H9 (cell line): ENCODE measurements around the gene GPR183. TPM values are rescaled to one million over a fixed set of nuclear protein-coding genes. Genes with fewer than 3 reads are reported as not detected.

Source experiments
- DNase-seq: peaks from one replicate; pipeline ENCODE4 v3.0.0-alpha.2; 2017
- H2AFZ ChIP-seq: one replicate; pipeline ENCODE4 v1.6.1; 2013; ENCODE audit warnings: mild to moderate bottlenecking, low read length, control low read depth, moderate library complexity
- H2AK5ac ChIP-seq: 2 replicates; pipeline ENCODE4 v1.6.1; 2013; ENCODE audit warnings: low read length, control low read depth, mixed read lengths; ENCODE audit not compliant: insufficient read length
- H2BK120ac ChIP-seq: one replicate; pipeline ENCODE4 v1.6.1; 2013; ENCODE audit warnings: low read depth, mild to moderate bottlenecking, low read length, control low read depth, inconsistent platforms; ENCODE audit not compliant: poor library complexity, severe bottlenecking
- H2BK12ac ChIP-seq: 2 replicates; pipeline ENCODE4 v1.6.1; 2013; ENCODE audit warnings: low read length, control low read depth, mixed read lengths, low read depth; ENCODE audit not compliant: insufficient read length
- H2BK15ac ChIP-seq: 2 replicates; pipeline ENCODE4 v1.6.1; 2013; ENCODE audit warnings: low read depth, low read length, control low read depth
- H2BK20ac ChIP-seq: one replicate; pipeline ENCODE4 v1.6.1; 2013; ENCODE audit warnings: low read depth, mild to moderate bottlenecking, low read length, control low read depth, inconsistent platforms; ENCODE audit not compliant: poor library complexity, severe bottlenecking
- H2BK5ac ChIP-seq: 2 replicates; pipeline ENCODE4 v1.6.1; 2013; ENCODE audit warnings: low read length, control low read depth, mixed read lengths; ENCODE audit not compliant: insufficient read length
- H3K14ac ChIP-seq: 2 replicates; pipeline ENCODE4 v1.6.1; 2013; ENCODE audit warnings: low read length, control low read depth; ENCODE audit not compliant: insufficient read depth
- H3K18ac ChIP-seq: 2 replicates; pipeline ENCODE4 v1.6.1; 2013; ENCODE audit warnings: low read depth, mild to moderate bottlenecking, mixed read lengths, low read length, control low read depth; ENCODE audit not compliant: insufficient read length
- H3K23ac ChIP-seq: 2 replicates; pipeline ENCODE4 v1.6.1; 2013; ENCODE audit warnings: low read length, control low read depth, mixed read lengths, low read depth; ENCODE audit not compliant: insufficient read length
- H3K23me2 ChIP-seq: 2 replicates; pipeline ENCODE4 v1.6.1; 2013; ENCODE audit warnings: low read depth, mild to moderate bottlenecking, mixed read lengths, low read length, control low read depth; ENCODE audit not compliant: insufficient read length, poor library complexity, severe bottlenecking
- H3K27ac ChIP-seq: 2 replicates; pipeline ENCODE4 v1.5.1; 2013; ENCODE audit warnings: low read length, control low read depth, mixed read lengths, low read depth; ENCODE audit not compliant: insufficient read length
- H3K27me3 ChIP-seq: 2 replicates; pipeline ENCODE4 v1.6.1; 2013; ENCODE audit warnings: low read length, control low read depth, inconsistent platforms; ENCODE audit not compliant: insufficient read depth
- H3K4ac ChIP-seq: 2 replicates; pipeline ENCODE4 v1.6.1; 2013; ENCODE audit warnings: low read depth, mild to moderate bottlenecking, control low read depth, inconsistent platforms, low read length, moderate library complexity
- H3K4me1 ChIP-seq: 2 replicates; pipeline ENCODE4 v1.6.1; 2013; ENCODE audit warnings: low read length, control low read depth, inconsistent platforms; ENCODE audit not compliant: insufficient read depth
- H3K4me2 ChIP-seq: 2 replicates; pipeline ENCODE4 v1.6.1; 2013; ENCODE audit warnings: low read length, control low read depth, mixed read lengths; ENCODE audit not compliant: insufficient read length, insufficient read depth
- H3K56ac ChIP-seq: 2 replicates; pipeline ENCODE4 v1.6.1; 2013; ENCODE audit warnings: low read depth, mild to moderate bottlenecking, mixed read lengths, low read length, control low read depth; ENCODE audit not compliant: insufficient read length
- H3K79me1 ChIP-seq: 2 replicates; pipeline ENCODE4 v1.6.1; 2013; ENCODE audit warnings: low read depth, mild to moderate bottlenecking, moderate library complexity, low read length, control low read depth, inconsistent platforms; ENCODE audit not compliant: insufficient read depth, poor library complexity, severe bottlenecking
- H3K79me2 ChIP-seq: 2 replicates; pipeline ENCODE4 v1.6.1; 2013; ENCODE audit warnings: low read length, control low read depth, inconsistent platforms; ENCODE audit not compliant: insufficient read depth
- H3K9ac ChIP-seq: 2 replicates; pipeline ENCODE4 v1.6.1; 2013; ENCODE audit warnings: low read length, control low read depth, mixed read lengths; ENCODE audit not compliant: insufficient read length; ENCODE audit errors: extremely low read depth
- H3K9me3 ChIP-seq: one replicate; pipeline ENCODE4 v1.6.1; 2013; ENCODE audit warnings: low read depth, low read length, inconsistent platforms; ENCODE audit not compliant: control insufficient read depth
- H3T11ph ChIP-seq: one replicate; pipeline ENCODE4 v1.6.1; 2013; ENCODE audit warnings: mild to moderate bottlenecking, low read length, control low read depth, inconsistent platforms
- H4K20me1 ChIP-seq: one replicate; pipeline ENCODE4 v1.6.1; 2013; ENCODE audit not compliant: control insufficient read depth, insufficient read length, insufficient read depth
- H4K5ac ChIP-seq: 2 replicates; pipeline ENCODE4 v1.6.1; 2013; ENCODE audit warnings: low read depth, mild to moderate bottlenecking, mixed read lengths, low read length, control low read depth; ENCODE audit not compliant: insufficient read length
- H4K8ac ChIP-seq: replicated peaks from 2 replicates; pipeline ENCODE4 v1.6.1; 2013; ENCODE audit warnings: low read length, control low read depth, mixed read lengths, low read depth; ENCODE audit not compliant: insufficient read length
- H4K91ac ChIP-seq: 2 replicates; pipeline ENCODE4 v1.6.1; 2013; ENCODE audit warnings: low read depth, mild to moderate bottlenecking, moderate library complexity, mixed read lengths, low read length, control low read depth; ENCODE audit not compliant: insufficient read length
- H3K27ac Mint-ChIP-seq, 3 experiments: 2 replicates in 2 of 3; 3 replicates in 1 of 3; pipeline ENCODE4 v1.8.0; 2020 to 2021; ENCODE audit warnings: mixed read lengths in 3 of 3, mild to moderate bottlenecking in 1 of 3, moderate library complexity in 1 of 3
- H3K27me3 Mint-ChIP-seq: 2 replicates; pipeline ENCODE4 v1.8.0; 2021; ENCODE audit warnings: low read depth, mild to moderate bottlenecking, moderate library complexity, mixed read lengths
- H3K36me3 Mint-ChIP-seq, 3 experiments: 2 replicates in 2 of 3; 3 replicates in 1 of 3; pipeline ENCODE4 v1.8.0; 2020 to 2021; ENCODE audit warnings: low read depth in 3 of 3, mixed read lengths in 3 of 3; ENCODE audit not compliant: insufficient read depth in 1 of 3
- H3K4me1 Mint-ChIP-seq, 2 experiments: 2 replicates each; pipeline ENCODE4 v1.8.0; 2020; ENCODE audit warnings: mixed read lengths in 2 of 2
- H3K4me3 Mint-ChIP-seq, 2 experiments: 2 replicates in 1 of 2; 3 replicates in 1 of 2; pipeline ENCODE4 v1.8.0; 2020 to 2021; ENCODE audit warnings: mild to moderate bottlenecking in 2 of 2, mixed read lengths in 2 of 2, moderate library complexity in 1 of 2
- H3K9me3 Mint-ChIP-seq, 2 experiments: 2 replicates in 1 of 2; 3 replicates in 1 of 2; pipeline ENCODE4 v1.8.0; 2020; ENCODE audit warnings: mild to moderate bottlenecking in 2 of 2, mixed read lengths in 2 of 2, moderate library complexity in 1 of 2
- CTCF ChIP-seq: fragments of 200-600 bp; sonication (generic); conservative IDR thresholded peaks from 3 replicates; pipeline ENCODE4 v1.8.0; 2021; ENCODE audit warnings: antibody characterized with exemption, mild to moderate bottlenecking
- whole genome bisulfite sequencing: extraction: QIAGEN DNeasy Blood & Tissue Kit; methylation state at CpG from one replicate; pipeline ENCODE4 v1.1.7; 2013; ENCODE audit warnings: missing lambda C conversion rate, low lambda C conversion rate, mixed read lengths; ENCODE audit not compliant: insufficient read length; ENCODE audit errors: extremely low coverage; 5-methylcytosine and 5-hydroxymethylcytosine counted together
- total RNA-seq: library from RNA; stranded (reverse); gene quantifications from 2 replicates; pipeline ENCODE4 v1.2.1, GENCODE V29; 2021

Gene GPR183
- total RNA-seq, 1 experiment from 2014 or later: not detected

DNA sequence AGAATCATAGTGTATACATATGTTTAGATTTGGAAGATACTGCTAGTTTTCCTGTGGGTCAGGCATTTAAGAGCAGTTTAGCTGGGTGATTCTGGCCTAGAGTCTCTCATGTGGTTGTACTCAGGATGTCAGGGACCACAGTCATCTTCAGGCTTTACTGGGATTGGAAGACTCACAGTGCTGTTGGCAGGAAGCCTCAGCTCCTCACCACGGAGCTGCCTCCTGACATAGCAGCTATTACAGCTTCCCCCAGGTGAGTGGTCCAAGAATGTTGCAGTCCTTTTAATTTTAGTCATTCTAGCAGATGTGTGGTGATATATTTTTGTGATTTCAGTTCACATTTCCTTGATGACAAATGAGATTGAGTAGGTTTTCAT is 32.1 kb downstream of the GPR183 start:
- Histone ChIP-seq H2BK15ac (no peak overlapping the region), H4K20me1 (no peaks in the 10 kb centered on the region), H3K56ac (no peak overlapping the region), H3K27ac (no peak overlapping the region), H3K4me1 (no peaks in the 10 kb centered on the region; the same call in 1 of the 2 replicates), H3K9ac (no peak overlapping the region), H3K9me3 (no peaks in the 10 kb centered on the region), H2BK12ac (no peak overlapping the region), H2BK5ac (no peak overlapping the region), H3K23me2 (no peaks in the 10 kb centered on the region), H2AK5ac (no peak overlapping the region), H3K4me2 (no peak overlapping the region), H3K4ac (no peak overlapping the region), H3K79me1 (peaks cover 10% of the 10 kb centered on the region), H4K8ac (no peak overlapping the region), H3K27me3 (no peaks in the 10 kb centered on the region), H4K91ac (no peak overlapping the region), H3K14ac (no peak overlapping the region), H2BK20ac (no peak overlapping the region), H3K18ac (no peak overlapping the region), H2BK120ac (no peak overlapping the region), H4K5ac (no peak overlapping the region), H3K23ac (no peak overlapping the region), H3T11ph (no peak overlapping the region), H2AFZ (no peak overlapping the region), H3K79me2 (no peaks in the 10 kb centered on the region)
- peaks cover 27 to 33% of the 10 kb centered on the region in 2 experiments for H3K4me1 Mint-ChIP-seq
- H3K27ac Mint-ChIP-seq: no peak overlapping the region
- H3K9me3 Mint-ChIP-seq: peaks cover 3% of the 10 kb centered on the region in 2 experiments; a peak in 3 of 5 replicates
- peaks cover 2 to 11% (median 9%) of the 10 kb centered on the region in 3 experiments; a peak in 3 of 7 replicates for H3K36me3 Mint-ChIP-seq
- no CpG with 5 or more reads among the region's 1 CpG for WGBS
- H3K4me3 Mint-ChIP-seq: no peak overlapping the region
- TF ChIP-seq CTCF: no peak
- no peak for DNase-seq
- H3K27me3 Mint-ChIP-seq: no peaks in the 10 kb centered on the region
